ENCODE data around the gene ARID3A. TPM values are rescaled to one million over a fixed set of nuclear protein-coding genes. Genes with fewer than 3 reads are reported as not detected.

The ARID3A gene
- total and polyA plus RNA-seq, 4 donors, result 7.7 to 29.7 (median 19.8) TPM

DNA sequence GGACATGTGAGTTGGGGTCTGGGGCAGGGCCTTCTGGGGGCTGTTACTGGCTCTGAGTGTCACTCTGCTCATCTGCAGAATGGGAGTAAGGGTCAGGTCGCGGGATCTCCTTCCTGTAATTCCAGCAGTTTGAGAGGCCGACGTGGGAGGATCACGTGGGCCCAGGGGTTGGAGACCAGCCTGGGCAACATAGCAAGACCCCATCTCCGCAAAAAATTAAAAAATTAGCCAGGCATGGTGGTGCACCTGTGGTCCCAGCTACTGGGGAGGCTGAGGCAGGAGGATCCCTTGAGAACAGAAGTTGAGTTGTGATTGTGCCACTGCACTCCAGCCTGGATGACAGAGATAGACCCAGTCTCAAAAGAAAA lies 4.0 kb downstream of the ARID3A start:
- Histone ChIP-seq H3K9me3 (ENCODE audit: control insufficient read depth in 4 of 4, insufficient read depth in 3 of 4, low read length in 3 of 4) (no peaks in the 10 kb centered on the region), H3K4me3 (no peak overlapping the region), H3K4me1 (ENCODE audit: control insufficient read depth in 5 of 5, insufficient read depth in 5 of 5, low read length in 5 of 5) (peaks cover 5 to 38% (median 19%) of the 10 kb centered on the region in 5 donors), H3K27me3 (ENCODE audit: control insufficient read depth in 3 of 3, insufficient read depth in 3 of 3, low read length in 2 of 3) (no peaks in the 10 kb centered on the region), H3K9ac (ENCODE audit: insufficient read depth in 1 of 2, low read length in 2 of 2) (no peak overlapping the region), H3K27ac (ENCODE audit: low read depth in 1 of 2, low read length in 1 of 2) (no peak overlapping the region), H3K36me3 (ENCODE audit: control insufficient read depth in 4 of 4, insufficient read depth in 4 of 4, low read length in 4 of 4) (peaks cover 0 to 12% (median 4%) of the 10 kb centered on the region in 4 donors)
- DNase-seq (no peak), ATAC-seq (ENCODE audit: insufficient read depth, low FRiP score) (no peak)
- TF ChIP-seq, protein P1, sequence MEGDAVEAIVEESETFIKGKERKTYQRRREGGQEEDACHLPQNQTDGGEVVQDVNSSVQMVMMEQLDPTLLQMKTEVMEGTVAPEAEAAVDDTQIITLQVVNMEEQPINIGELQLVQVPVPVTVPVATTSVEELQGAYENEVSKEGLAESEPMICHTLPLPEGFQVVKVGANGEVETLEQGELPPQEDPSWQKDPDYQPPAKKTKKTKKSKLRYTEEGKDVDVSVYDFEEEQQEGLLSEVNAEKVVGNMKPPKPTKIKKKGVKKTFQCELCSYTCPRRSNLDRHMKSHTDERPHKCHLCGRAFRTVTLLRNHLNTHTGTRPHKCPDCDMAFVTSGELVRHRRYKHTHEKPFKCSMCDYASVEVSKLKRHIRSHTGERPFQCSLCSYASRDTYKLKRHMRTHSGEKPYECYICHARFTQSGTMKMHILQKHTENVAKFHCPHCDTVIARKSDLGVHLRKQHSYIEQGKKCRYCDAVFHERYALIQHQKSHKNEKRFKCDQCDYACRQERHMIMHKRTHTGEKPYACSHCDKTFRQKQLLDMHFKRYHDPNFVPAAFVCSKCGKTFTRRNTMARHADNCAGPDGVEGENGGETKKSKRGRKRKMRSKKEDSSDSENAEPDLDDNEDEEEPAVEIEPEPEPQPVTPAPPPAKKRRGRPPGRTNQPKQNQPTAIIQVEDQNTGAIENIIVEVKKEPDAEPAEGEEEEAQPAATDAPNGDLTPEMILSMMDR (IDR thresholded peaks at IDR 0.05; ENCODE audit: control extremely low read depth, extremely low read depth), result no peak
- 96 to 97% methylated on average over 6 of the region's 6 CpGs for WGBS, 2 donors

GRCh38 chr19:931860-932647 lies 6.2 kb downstream of the ARID3A start:
- peaks cover 0 to 12% (median 4%) of the 10 kb centered on the region in 4 donors for H3K36me3 ChIP-seq (ENCODE audit: control insufficient read depth in 4 of 4, insufficient read depth in 4 of 4, low read length in 4 of 4)
- no peaks in the 10 kb centered on the region for H3K9me3 ChIP-seq (ENCODE audit: control insufficient read depth in 4 of 4, insufficient read depth in 3 of 4, low read length in 3 of 4)
- H3K4me1 ChIP-seq (ENCODE audit: control insufficient read depth in 5 of 5, insufficient read depth in 5 of 5, low read length in 5 of 5), result peaks cover 7 to 42% (median 25%) of the 10 kb centered on the region in 5 donors
- WGBS, 2 donors, result 85 to 86% methylated on average over 26 to 32 of the region's 32 CpGs
- no peaks in the 10 kb centered on the region for H3K27me3 ChIP-seq (ENCODE audit: control insufficient read depth in 3 of 3, insufficient read depth in 3 of 3, low read length in 2 of 3)
- no peak overlapping the region for H3K4me3 ChIP-seq
- peak overlapping the region in 1 of 2 donors; percentile 71 for H3K27ac ChIP-seq (ENCODE audit: low read depth in 1 of 2, low read length in 1 of 2)
- ATAC-seq (ENCODE audit: insufficient read depth, low FRiP score) (no peak), DNase-seq (no peak)
- no peak overlapping the region for H3K9ac ChIP-seq (ENCODE audit: insufficient read depth in 1 of 2, low read length in 2 of 2)
- TF ChIP-seq, protein P1 (IDR thresholded peaks at IDR 0.05; ENCODE audit: control extremely low read depth, extremely low read depth), result no peak

DNA sequence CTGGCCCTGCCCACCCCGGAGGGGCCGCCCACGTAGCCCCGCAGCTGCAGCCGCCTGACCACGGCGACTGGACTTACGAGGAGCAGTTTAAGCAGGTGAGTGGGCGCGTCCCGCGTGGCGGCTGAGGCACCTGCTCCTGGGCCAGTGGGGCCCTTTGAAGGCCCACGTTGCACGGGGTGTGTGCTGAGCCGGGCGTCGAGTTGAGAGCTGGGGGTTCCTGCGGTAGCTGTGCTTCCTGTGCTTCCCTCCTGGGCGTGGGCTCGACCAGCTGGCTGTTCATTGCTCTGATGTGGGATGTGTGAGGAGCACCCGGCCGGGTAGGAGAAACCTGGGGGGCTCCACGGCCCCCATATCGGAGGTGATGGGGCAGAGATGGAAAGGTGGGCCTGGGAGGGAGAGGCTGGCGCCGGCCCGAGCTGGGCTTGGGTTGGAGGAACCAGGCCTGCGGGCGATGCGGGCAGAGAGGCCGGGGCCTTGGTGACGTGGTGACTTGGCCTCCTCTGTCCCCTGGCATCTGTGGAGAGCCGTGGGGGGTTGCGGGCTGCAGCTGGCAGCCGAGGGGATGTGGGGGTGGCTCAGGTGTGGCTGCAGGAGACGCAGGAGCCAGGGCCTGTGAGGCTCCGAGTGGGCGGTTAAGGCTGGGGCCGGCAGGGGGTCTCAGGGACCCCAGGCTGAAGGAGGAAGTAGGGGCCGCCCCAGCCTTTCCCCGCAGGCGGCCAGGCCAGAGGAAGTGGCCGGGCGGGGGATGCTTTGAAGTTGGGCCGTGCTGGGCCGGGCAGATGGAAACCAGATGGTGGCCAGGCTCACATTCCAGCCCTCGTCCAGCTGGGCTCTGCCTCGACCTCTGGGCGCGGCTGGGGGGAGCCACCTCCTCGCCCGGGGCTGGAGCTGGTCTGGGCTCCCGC lies 7.1 kb downstream of the ARID3A start:
- WGBS, 2 donors, result 22 to 40% methylated on average over 54 of the region's 54 CpGs
- H3K9me3 ChIP-seq (ENCODE audit: control insufficient read depth in 4 of 4, insufficient read depth in 3 of 4, low read length in 3 of 4), result no peaks in the 10 kb centered on the region
- H3K4me3 ChIP-seq, result no peak overlapping the region
- peaks cover 7 to 40% (median 25%) of the 10 kb centered on the region in 5 donors for H3K4me1 ChIP-seq (ENCODE audit: control insufficient read depth in 5 of 5, insufficient read depth in 5 of 5, low read length in 5 of 5)
- DNase-seq (peak; percentile 93 to 95 (median 93)), ATAC-seq (ENCODE audit: insufficient read depth, low FRiP score) (peak; percentile 22)
- H3K27me3 ChIP-seq (ENCODE audit: control insufficient read depth in 3 of 3, insufficient read depth in 3 of 3, low read length in 2 of 3), result no peaks in the 10 kb centered on the region
- H3K9ac ChIP-seq (ENCODE audit: insufficient read depth in 1 of 2, low read length in 2 of 2), result no peak overlapping the region
- TF ChIP-seq, protein P1 (IDR thresholded peaks at IDR 0.05; ENCODE audit: control extremely low read depth, extremely low read depth), result no peak
- peaks cover 0 to 12% (median 8%) of the 10 kb centered on the region in 4 donors for H3K36me3 ChIP-seq (ENCODE audit: control insufficient read depth in 4 of 4, insufficient read depth in 4 of 4, low read length in 4 of 4)
- peak overlapping the region in 1 of 2 donors; percentile 71 for H3K27ac ChIP-seq (ENCODE audit: low read depth in 1 of 2, low read length in 1 of 2)

All from lung (tissue), 12 donors.